Ishikawa (cell line): ENCODE data around the gene HOXA6.

Experiments
- CEBPB ChIP-seq: IDR thresholded peaks from 2 replicates; pipeline ENCODE4 v1.6.1; 2012
- EP300 ChIP-seq: IDR thresholded peaks from 2 replicates; pipeline ENCODE4 v1.6.1; 2012; ENCODE audit warnings: borderline replicate concordance
- NFIC ChIP-seq: IDR thresholded peaks from 2 replicates; pipeline ENCODE4 v1.6.1; 2012
- RAD21 ChIP-seq: IDR thresholded peaks from 2 replicates; pipeline ENCODE4 v1.6.1; 2012; ENCODE audit warnings: low read depth
- TEAD4 ChIP-seq: IDR thresholded peaks from 2 replicates; pipeline ENCODE4 v1.6.1; 2012
- YY1 ChIP-seq: IDR thresholded peaks from 2 replicates; pipeline ENCODE4 v1.6.1; 2012; ENCODE audit warnings: low read depth
- ZBTB7A ChIP-seq: IDR thresholded peaks from 2 replicates; pipeline ENCODE4 v1.6.1; 2012; ENCODE audit warnings: low read depth
- TF ChIP-seq, protein P1 (sequence below): IDR thresholded peaks from 2 replicates; pipeline ENCODE4 v1.6.1; 2012
- TF ChIP-seq, protein P2 (sequence below): IDR thresholded peaks from 2 replicates; pipeline ENCODE4 v1.6.1; 2012

DNA sequence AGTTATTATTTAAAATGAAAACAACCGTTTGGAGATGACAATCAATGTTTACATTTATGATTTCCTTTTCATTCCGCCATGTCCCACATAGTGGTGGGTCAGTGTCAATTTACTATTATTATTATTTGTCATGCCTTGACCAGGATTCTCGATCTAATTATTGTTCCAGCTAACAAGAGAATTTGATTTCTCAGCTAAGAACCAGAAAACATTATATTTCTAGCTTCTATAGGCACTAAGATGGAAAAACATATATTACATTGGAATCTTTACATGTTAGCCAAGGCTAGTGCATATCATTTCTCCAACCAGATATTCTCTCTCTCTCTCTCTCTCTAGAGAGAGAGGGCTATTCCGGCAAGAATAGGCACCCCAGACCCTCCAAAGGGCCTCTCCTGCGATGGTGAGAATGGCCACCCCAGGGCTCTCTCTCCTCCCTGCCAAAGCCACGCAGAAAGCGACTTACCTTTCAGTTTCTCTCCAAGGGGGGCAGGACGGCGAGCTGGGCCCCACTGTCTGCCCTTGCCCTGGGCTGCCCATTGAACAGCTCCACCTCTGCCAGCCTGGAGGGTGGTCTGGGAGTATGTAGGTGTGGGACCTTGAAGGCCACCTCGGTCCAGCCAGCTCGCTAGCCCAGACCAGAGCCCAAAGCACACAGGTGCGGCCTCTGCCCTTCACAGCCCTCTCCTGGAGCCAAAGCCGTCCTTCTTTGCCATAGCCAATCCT lies 2.4 kb upstream of the HOXA6 start:
- no peak for TF ChIP-seq TEAD4
- TF ChIP-seq, protein P1, sequence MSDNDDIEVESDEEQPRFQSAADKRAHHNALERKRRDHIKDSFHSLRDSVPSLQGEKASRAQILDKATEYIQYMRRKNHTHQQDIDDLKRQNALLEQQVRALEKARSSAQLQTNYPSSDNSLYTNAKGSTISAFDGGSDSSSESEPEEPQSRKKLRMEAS, result no peak
- TF ChIP-seq RAD21, result no peak
- TF ChIP-seq, protein P2, sequence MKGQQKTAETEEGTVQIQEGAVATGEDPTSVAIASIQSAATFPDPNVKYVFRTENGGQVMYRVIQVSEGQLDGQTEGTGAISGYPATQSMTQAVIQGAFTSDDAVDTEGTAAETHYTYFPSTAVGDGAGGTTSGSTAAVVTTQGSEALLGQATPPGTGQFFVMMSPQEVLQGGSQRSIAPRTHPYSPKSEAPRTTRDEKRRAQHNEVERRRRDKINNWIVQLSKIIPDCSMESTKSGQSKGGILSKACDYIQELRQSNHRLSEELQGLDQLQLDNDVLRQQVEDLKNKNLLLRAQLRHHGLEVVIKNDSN, result no peak
- no peak for TF ChIP-seq YY1
- no peak; the same call in 1 of the 2 replicates for TF ChIP-seq NFIC
- no peak for TF ChIP-seq CEBPB
- TF ChIP-seq EP300, result no peak
- TF ChIP-seq ZBTB7A, result no peak
